H9 (cell line): ENCODE results near the gene LRIG1. TPM values are rescaled to one million over a fixed set of nuclear protein-coding genes. Genes with fewer than 3 reads are reported as not detected.

Experiments used
- DNase-seq: peaks from one replicate; pipeline ENCODE4 v3.0.0-alpha.2; 2017
- H2AFZ ChIP-seq: one replicate; pipeline ENCODE4 v1.6.1; 2013; ENCODE audit warnings: mild to moderate bottlenecking, low read length, control low read depth, moderate library complexity
- H2AK5ac ChIP-seq: 2 replicates; pipeline ENCODE4 v1.6.1; 2013; ENCODE audit warnings: low read length, control low read depth, mixed read lengths; ENCODE audit not compliant: insufficient read length
- H2BK120ac ChIP-seq: one replicate; pipeline ENCODE4 v1.6.1; 2013; ENCODE audit warnings: low read depth, mild to moderate bottlenecking, low read length, control low read depth, inconsistent platforms; ENCODE audit not compliant: poor library complexity, severe bottlenecking
- H2BK12ac ChIP-seq: 2 replicates; pipeline ENCODE4 v1.6.1; 2013; ENCODE audit warnings: low read length, control low read depth, mixed read lengths, low read depth; ENCODE audit not compliant: insufficient read length
- H2BK15ac ChIP-seq: 2 replicates; pipeline ENCODE4 v1.6.1; 2013; ENCODE audit warnings: low read depth, low read length, control low read depth
- H2BK20ac ChIP-seq: one replicate; pipeline ENCODE4 v1.6.1; 2013; ENCODE audit warnings: low read depth, mild to moderate bottlenecking, low read length, control low read depth, inconsistent platforms; ENCODE audit not compliant: poor library complexity, severe bottlenecking
- H2BK5ac ChIP-seq: 2 replicates; pipeline ENCODE4 v1.6.1; 2013; ENCODE audit warnings: low read length, control low read depth, mixed read lengths; ENCODE audit not compliant: insufficient read length
- H3K14ac ChIP-seq: 2 replicates; pipeline ENCODE4 v1.6.1; 2013; ENCODE audit warnings: low read length, control low read depth; ENCODE audit not compliant: insufficient read depth
- H3K18ac ChIP-seq: 2 replicates; pipeline ENCODE4 v1.6.1; 2013; ENCODE audit warnings: low read depth, mild to moderate bottlenecking, mixed read lengths, low read length, control low read depth; ENCODE audit not compliant: insufficient read length
- H3K23ac ChIP-seq: 2 replicates; pipeline ENCODE4 v1.6.1; 2013; ENCODE audit warnings: low read length, control low read depth, mixed read lengths, low read depth; ENCODE audit not compliant: insufficient read length
- H3K23me2 ChIP-seq: 2 replicates; pipeline ENCODE4 v1.6.1; 2013; ENCODE audit warnings: low read depth, mild to moderate bottlenecking, mixed read lengths, low read length, control low read depth; ENCODE audit not compliant: insufficient read length, poor library complexity, severe bottlenecking
- H3K27ac ChIP-seq: 2 replicates; pipeline ENCODE4 v1.5.1; 2013; ENCODE audit warnings: low read length, control low read depth, mixed read lengths, low read depth; ENCODE audit not compliant: insufficient read length
- H3K27me3 ChIP-seq: 2 replicates; pipeline ENCODE4 v1.6.1; 2013; ENCODE audit warnings: low read length, control low read depth, inconsistent platforms; ENCODE audit not compliant: insufficient read depth
- H3K4ac ChIP-seq: 2 replicates; pipeline ENCODE4 v1.6.1; 2013; ENCODE audit warnings: low read depth, mild to moderate bottlenecking, control low read depth, inconsistent platforms, low read length, moderate library complexity
- H3K4me1 ChIP-seq: 2 replicates; pipeline ENCODE4 v1.6.1; 2013; ENCODE audit warnings: low read length, control low read depth, inconsistent platforms; ENCODE audit not compliant: insufficient read depth
- H3K4me2 ChIP-seq: 2 replicates; pipeline ENCODE4 v1.6.1; 2013; ENCODE audit warnings: low read length, control low read depth, mixed read lengths; ENCODE audit not compliant: insufficient read length, insufficient read depth
- H3K56ac ChIP-seq: 2 replicates; pipeline ENCODE4 v1.6.1; 2013; ENCODE audit warnings: low read depth, mild to moderate bottlenecking, mixed read lengths, low read length, control low read depth; ENCODE audit not compliant: insufficient read length
- H3K79me1 ChIP-seq: 2 replicates; pipeline ENCODE4 v1.6.1; 2013; ENCODE audit warnings: low read depth, mild to moderate bottlenecking, moderate library complexity, low read length, control low read depth, inconsistent platforms; ENCODE audit not compliant: insufficient read depth, poor library complexity, severe bottlenecking
- H3K79me2 ChIP-seq: 2 replicates; pipeline ENCODE4 v1.6.1; 2013; ENCODE audit warnings: low read length, control low read depth, inconsistent platforms; ENCODE audit not compliant: insufficient read depth
- H3K9ac ChIP-seq: 2 replicates; pipeline ENCODE4 v1.6.1; 2013; ENCODE audit warnings: low read length, control low read depth, mixed read lengths; ENCODE audit not compliant: insufficient read length; ENCODE audit errors: extremely low read depth
- H3K9me3 ChIP-seq: one replicate; pipeline ENCODE4 v1.6.1; 2013; ENCODE audit warnings: low read depth, low read length, inconsistent platforms; ENCODE audit not compliant: control insufficient read depth
- H3T11ph ChIP-seq: one replicate; pipeline ENCODE4 v1.6.1; 2013; ENCODE audit warnings: mild to moderate bottlenecking, low read length, control low read depth, inconsistent platforms
- H4K20me1 ChIP-seq: one replicate; pipeline ENCODE4 v1.6.1; 2013; ENCODE audit not compliant: control insufficient read depth, insufficient read length, insufficient read depth
- H4K5ac ChIP-seq: 2 replicates; pipeline ENCODE4 v1.6.1; 2013; ENCODE audit warnings: low read depth, mild to moderate bottlenecking, mixed read lengths, low read length, control low read depth; ENCODE audit not compliant: insufficient read length
- H4K8ac ChIP-seq: replicated peaks from 2 replicates; pipeline ENCODE4 v1.6.1; 2013; ENCODE audit warnings: low read length, control low read depth, mixed read lengths, low read depth; ENCODE audit not compliant: insufficient read length
- H4K91ac ChIP-seq: 2 replicates; pipeline ENCODE4 v1.6.1; 2013; ENCODE audit warnings: low read depth, mild to moderate bottlenecking, moderate library complexity, mixed read lengths, low read length, control low read depth; ENCODE audit not compliant: insufficient read length
- H3K27ac Mint-ChIP-seq, 3 experiments: 2 replicates in 2 of 3; 3 replicates in 1 of 3; pipeline ENCODE4 v1.8.0; 2020 to 2021; ENCODE audit warnings: mixed read lengths in 3 of 3, mild to moderate bottlenecking in 1 of 3, moderate library complexity in 1 of 3
- H3K27me3 Mint-ChIP-seq: 2 replicates; pipeline ENCODE4 v1.8.0; 2021; ENCODE audit warnings: low read depth, mild to moderate bottlenecking, moderate library complexity, mixed read lengths
- H3K36me3 Mint-ChIP-seq, 3 experiments: 2 replicates in 2 of 3; 3 replicates in 1 of 3; pipeline ENCODE4 v1.8.0; 2020 to 2021; ENCODE audit warnings: low read depth in 3 of 3, mixed read lengths in 3 of 3; ENCODE audit not compliant: insufficient read depth in 1 of 3
- H3K4me1 Mint-ChIP-seq, 2 experiments: 2 replicates each; pipeline ENCODE4 v1.8.0; 2020; ENCODE audit warnings: mixed read lengths in 2 of 2
- H3K4me3 Mint-ChIP-seq, 2 experiments: 2 replicates in 1 of 2; 3 replicates in 1 of 2; pipeline ENCODE4 v1.8.0; 2020 to 2021; ENCODE audit warnings: mild to moderate bottlenecking in 2 of 2, mixed read lengths in 2 of 2, moderate library complexity in 1 of 2
- H3K9me3 Mint-ChIP-seq, 2 experiments: 2 replicates in 1 of 2; 3 replicates in 1 of 2; pipeline ENCODE4 v1.8.0; 2020; ENCODE audit warnings: mild to moderate bottlenecking in 2 of 2, mixed read lengths in 2 of 2, moderate library complexity in 1 of 2
- CTCF ChIP-seq: fragments of 200-600 bp; sonication (generic); conservative IDR thresholded peaks from 3 replicates; pipeline ENCODE4 v1.8.0; 2021; ENCODE audit warnings: antibody characterized with exemption, mild to moderate bottlenecking
- WGBS: extraction: QIAGEN DNeasy Blood & Tissue Kit; methylation state at CpG from one replicate; pipeline ENCODE4 v1.1.7; 2013; ENCODE audit warnings: missing lambda C conversion rate, low lambda C conversion rate, mixed read lengths; ENCODE audit not compliant: insufficient read length; ENCODE audit errors: extremely low coverage; 5-methylcytosine and 5-hydroxymethylcytosine counted together
- total RNA-seq: library from RNA; stranded (reverse); gene quantifications from 2 replicates; pipeline ENCODE4 v1.2.1, GENCODE V29; 2021

LRIG1 gene
- total RNA-seq, 1 experiment from 2014 or later = 70.3 TPM

- Histone ChIP-seq H3K14ac (no peak overlapping the region), H3K4me2 (no peak overlapping the region), H2AK5ac (no peak overlapping the region), H2BK15ac (no peak overlapping the region), H2BK5ac (no peak overlapping the region), H3K18ac (no peak overlapping the region), H3K27me3 (no peaks in the 10 kb centered on the region), H2BK12ac (no peak overlapping the region), H3K27ac (no peak overlapping the region), H3K4me1 (peaks cover 40% of the 10 kb centered on the region), H4K8ac (no peak overlapping the region), H4K20me1 (no peaks in the 10 kb centered on the region), H3K9ac (no peak overlapping the region), H3K4ac (no peak overlapping the region), H2BK120ac (peak overlapping the region; percentile 12), H4K91ac (no peak overlapping the region), H3K79me1 (peaks cover 11% of the 10 kb centered on the region), H4K5ac (no peak overlapping the region), H3T11ph (no peak overlapping the region), H3K23me2 (no peaks in the 10 kb centered on the region), H2AFZ (no peak overlapping the region), H2BK20ac (no peak overlapping the region), H3K9me3 (no peaks in the 10 kb centered on the region), H3K56ac (no peak overlapping the region), H3K79me2 (peaks cover 79% of the 10 kb centered on the region), H3K23ac (no peak overlapping the region)
- Mint-ChIP-seq H3K36me3 (peaks cover 7 to 27% (median 9%) of the 10 kb centered on the region in 3 experiments; a peak in 6 of 7 replicates), H3K4me3 (no peak overlapping the region), H3K27me3 (no peaks in the 10 kb centered on the region), H3K27ac (peak overlapping the region in 2 of 3 experiments; percentile 2 to 88; a peak in 3 of 7 replicates), H3K4me1 (peaks cover 80 to 83% of the 10 kb centered on the region in 2 experiments), H3K9me3 (no peaks in the 10 kb centered on the region; a peak in 1 of 5 replicates)
- WGBS = no CpG with 5 or more reads among the region's 5 CpGs
- DNase-seq = no peak
- no peak for TF ChIP-seq CTCF
These were observed 14.2 kb downstream of the LRIG1 start for GRCh38 chr3:66486646-66487045.
